Natural killer cell treated with Interleukin-12 subunit alpha and Interleukin-12 subunit beta and Interleukin-15 and Interleukin-18, amount 100 ng/mL, for 72 hours (primary cell): ENCODE results near the gene GRIK5. TPM values are rescaled to one million over a fixed set of nuclear protein-coding genes. Genes with fewer than 3 reads are reported as not detected.
"Not testable (repeated sequence)": the region's sequence is repeated elsewhere in the genome, so short reads cannot be mapped to it uniquely, and the experiment has no call there.

ENCODE experiments used
- ATAC-seq, 2 donors: fragments of 150-1000 bp; cut with Tn5 transposase in 1 of 2; sonication (Bioruptor Pico), chemical (Tn5 transposase) in 1 of 2; 2 replicates each; pipeline ENCODE4 v1.10.0; 2021
- DNase-seq: peaks from one replicate; pipeline ENCODE4 v3.0.0; 2022; ENCODE audit warnings: low spot score
- H3K27ac Mint-ChIP-seq, 2 donors: 1 replicate in 1 of 2; 2 replicates in 1 of 2; pipeline ENCODE4 v1.8.0; 2022; ENCODE audit warnings: mixed read lengths in 2 of 2, mild to moderate bottlenecking in 1 of 2, moderate library complexity in 1 of 2
- H3K27me3 Mint-ChIP-seq, 2 donors: 1 replicate in 1 of 2; 2 replicates in 1 of 2; pipeline ENCODE4 v1.8.0; 2022; ENCODE audit warnings: mixed read lengths in 2 of 2
- H3K36me3 Mint-ChIP-seq: one replicate; pipeline ENCODE4 v1.8.0; 2022; ENCODE audit warnings: mixed read lengths
- H3K4me1 Mint-ChIP-seq, 2 donors: 1 replicate in 1 of 2; 2 replicates in 1 of 2; pipeline ENCODE4 v1.8.0; 2022; ENCODE audit warnings: low read depth in 2 of 2, mixed read lengths in 2 of 2, mild to moderate bottlenecking in 1 of 2
- H3K4me3 Mint-ChIP-seq: one replicate; pipeline ENCODE4 v1.8.0; 2022; ENCODE audit warnings: mixed read lengths
- H3K9me3 Mint-ChIP-seq: 2 replicates; pipeline ENCODE4 v1.8.0; 2022; ENCODE audit warnings: mixed read lengths
- total RNA-seq, 2 donors: library from RNA; stranded (reverse); gene quantifications; one replicate each; pipeline ENCODE4 v1.2.3, GENCODE V29; 2022

GRIK5 gene
- total RNA-seq, 2 donors from 2014 or later: 0.21 to 1.0 TPM

GRCh38 chr19:41998246-41999020, 71.6 kb downstream of the GRIK5 start:
- H3K9me3 Mint-ChIP-seq: peaks cover 4% of the 10 kb centered on the region
- peaks cover 53 to 70% of the 10 kb centered on the region in 2 donors for H3K27me3 Mint-ChIP-seq
- ATAC-seq (no peak), DNase-seq (no peak)
- peaks cover 30 to 31% of the 10 kb centered on the region in 2 donors for H3K4me1 Mint-ChIP-seq
- H3K36me3 Mint-ChIP-seq: peaks cover 5% of the 10 kb centered on the region
- H3K27ac Mint-ChIP-seq: no peak overlapping the region
- H3K4me3 Mint-ChIP-seq: no peak overlapping the region

GRCh38 chr19:41997851-41998229, 72.2 kb downstream of the GRIK5 start:
- peaks cover 5% of the 10 kb centered on the region for H3K36me3 Mint-ChIP-seq
- H3K27me3 Mint-ChIP-seq: peaks cover 51 to 70% of the 10 kb centered on the region in 2 donors
- no peak overlapping the region for H3K27ac Mint-ChIP-seq
- ATAC-seq (no peak), DNase-seq (no peak)
- peaks cover 4% of the 10 kb centered on the region for H3K9me3 Mint-ChIP-seq
- no peak overlapping the region for H3K4me3 Mint-ChIP-seq
- H3K4me1 Mint-ChIP-seq: peaks cover 31 to 34% of the 10 kb centered on the region in 2 donors

GRCh38 chr19:41997121-41997850, 72.7 kb downstream of the GRIK5 start:
- Mint-ChIP-seq H3K9me3 (peaks cover 4% of the 10 kb centered on the region), H3K27ac (no peak overlapping the region), H3K4me3 (peak overlapping the region; percentile 28), H3K27me3 (peaks cover 49 to 68% of the 10 kb centered on the region in 2 donors), H3K4me1 (peaks cover 36 to 39% of the 10 kb centered on the region in 2 donors), H3K36me3 (peaks cover 5% of the 10 kb centered on the region)
- no peak for ATAC-seq
- DNase-seq: no peak

- no peak for DNase-seq
- Mint-ChIP-seq H3K27me3 (peaks cover 41 to 58% of the 10 kb centered on the region in 2 donors), H3K4me1 (peaks cover 36 to 40% of the 10 kb centered on the region in 2 donors), H3K9me3 (peaks cover 4% of the 10 kb centered on the region), H3K27ac (no peak overlapping the region), H3K36me3 (peaks cover 5% of the 10 kb centered on the region), H3K4me3 (peak overlapping the region; percentile 0)
- no peak for ATAC-seq
Observed at GRCh38 chr19:41995959-41996797, 73.8 kb downstream of the GRIK5 start.

GRCh38 chr19:41994994-41995958, 74.7 kb downstream of the GRIK5 start:
- peak overlapping the region in 1 of 2 donors; percentile 14 for H3K27ac Mint-ChIP-seq
- ATAC-seq: no peak
- H3K4me3 Mint-ChIP-seq: peak overlapping the region; percentile 67
- H3K27me3 Mint-ChIP-seq: peaks cover 36 to 50% of the 10 kb centered on the region in 2 donors
- DNase-seq: no peak
- peaks cover 4% of the 10 kb centered on the region for H3K9me3 Mint-ChIP-seq
- peaks cover 36 to 40% of the 10 kb centered on the region in 2 donors for H3K4me1 Mint-ChIP-seq
- H3K36me3 Mint-ChIP-seq: peaks cover 5% of the 10 kb centered on the region

- Mint-ChIP-seq H3K4me3 (peak overlapping the region; percentile 67), H3K27me3 (peaks cover 29 to 42% of the 10 kb centered on the region in 2 donors), H3K27ac (no peak overlapping the region), H3K36me3 (peaks cover 5% of the 10 kb centered on the region), H3K9me3 (peaks cover 4% of the 10 kb centered on the region), H3K4me1 (peaks cover 35 to 39% of the 10 kb centered on the region in 2 donors)
- no peak for ATAC-seq
- no peak for DNase-seq
Observed at GRCh38 chr19:41994521-41994971, 75.5 kb downstream of the GRIK5 start.

GRCh38 chr19:41993612-41994483, 76.2 kb downstream of the GRIK5 start, which contains the start of gene ATP1A3:
ATP1A3 (minus strand) TSS chr19:41994230; CDS start chr19:41994076, 154 bp downstream.
- H3K36me3 Mint-ChIP-seq: peaks cover 5% of the 10 kb centered on the region
- ATAC-seq: peak; percentile 86 to 94
- peak; percentile 84 for DNase-seq
- peak within 1 kb of the TSS in 1 of 2 donors; percentile 14 for H3K27ac Mint-ChIP-seq
- H3K9me3 Mint-ChIP-seq: peaks cover 4% of the 10 kb centered on the region
- H3K4me3 Mint-ChIP-seq: peak within 1 kb of the TSS; percentile 82
- H3K27me3 Mint-ChIP-seq: peaks cover 26 to 36% of the 10 kb centered on the region in 2 donors
- H3K4me1 Mint-ChIP-seq: peaks cover 31 to 34% of the 10 kb centered on the region in 2 donors

- not testable (repeated sequence) for DNase-seq, H3K36me3 Mint-ChIP-seq, H3K27ac Mint-ChIP-seq, H3K9me3 Mint-ChIP-seq, ATAC-seq
- Mint-ChIP-seq H3K27me3 (peaks cover 18 to 24% of the 10 kb centered on the region in 2 donors), H3K4me3 (peak overlapping the region; percentile 52), H3K4me1 (peaks cover 28 to 30% of the 10 kb centered on the region in 2 donors)
Observed at GRCh38 chr19:41991925-41992569, 78.0 kb downstream of the GRIK5 start.

GRCh38 chr19:41991025-41991424, 79.0 kb downstream of the GRIK5 start:
- H3K4me3 Mint-ChIP-seq: no peak overlapping the region
- ATAC-seq: no peak
- H3K27ac Mint-ChIP-seq: no peak overlapping the region
- peaks cover 5% of the 10 kb centered on the region for H3K36me3 Mint-ChIP-seq
- H3K27me3 Mint-ChIP-seq: peaks cover 10 to 15% of the 10 kb centered on the region in 2 donors
- peaks cover 21 to 22% of the 10 kb centered on the region in 2 donors for H3K4me1 Mint-ChIP-seq
- DNase-seq: no peak
- H3K9me3 Mint-ChIP-seq: no peaks in the 10 kb centered on the region

GRCh38 chr19:41990615-41991014, 79.4 kb downstream of the GRIK5 start:
- Mint-ChIP-seq H3K9me3 (no peaks in the 10 kb centered on the region), H3K4me1 (peaks cover 20 to 22% of the 10 kb centered on the region in 2 donors), H3K27me3 (peaks cover 9 to 11% of the 10 kb centered on the region in 2 donors), H3K4me3 (no peak overlapping the region), H3K36me3 (peaks cover 5% of the 10 kb centered on the region), H3K27ac (no peak overlapping the region)
- ATAC-seq: no peak
- no peak for DNase-seq

- no peaks in the 10 kb centered on the region for H3K9me3 Mint-ChIP-seq
- peaks cover under 1% of the 10 kb centered on the region for H3K36me3 Mint-ChIP-seq
- H3K4me1 Mint-ChIP-seq: peaks cover 14 to 16% of the 10 kb centered on the region in 2 donors
- no peak overlapping the region for H3K27ac Mint-ChIP-seq
- H3K4me3 Mint-ChIP-seq: no peak overlapping the region
- H3K27me3 Mint-ChIP-seq: peaks cover 3 to 5% of the 10 kb centered on the region in 2 donors
- DNase-seq (no peak), ATAC-seq (no peak)
Observed at GRCh38 chr19:41990028-41990427, 80.0 kb downstream of the GRIK5 start.
